K562 (cell line): ENCODE data around the gene KLB. TPM values are rescaled to one million over a fixed set of nuclear protein-coding genes. Genes with fewer than 3 reads are reported as not detected.

ENCODE experiments used
- ATAC-seq: fragments of 200-7000 bp; cut with Tn5 transposase; 3 replicates; pipeline ENCODE4 v1.9.1; 2020; ENCODE audit warnings: moderate library complexity
- BruUV-seq: library from RNA; stranded (reverse); fragments of 400-500 nt; replicated peaks from 2 replicates; lab custom pipeline; 2021; lab: Mats Ljungman, UMichigan
- CTCF ChIA-PET: fragments of 300-600 bp; formaldehyde crosslinking; extraction: SDS; loops from one replicate; lab custom pipeline; 2021; ENCODE audit warnings: low intra/inter-chr PET ratio; lab: Yijun Ruan, JAX
- POLR2A ChIA-PET: fragments of 300-600, 350-650 bp; sonication (Branson Sonifier 250); formaldehyde crosslinking; extraction: SDS; loops from one replicate; lab custom pipeline; 2021; ENCODE audit warnings: antibody characterized with exemption, inconsistent platforms; lab: Yijun Ruan, JAX
- DNase-seq, 4 experiments: peaks; one replicate each; pipeline versions ENCODE4 v3.0.0 to v3.0.0-alpha.2; 2011 to 2018; ENCODE audit warnings: low spot score in 3 of 4, mixed read lengths in 3 of 4; ENCODE audit errors: extremely low read depth in 1 of 4
- FAIRE-seq: peaks from 2 replicates; lab custom pipeline; 2011; peaks lifted over from hg19 to GRCh38; lab: Jason Lieb, UNC
- H2AFZ ChIP-seq: 2 replicates; pipeline ENCODE4 v1.6.0; 2011; ENCODE audit warnings: low read depth, low read length, control low read depth, inconsistent platforms
- H3K27ac ChIP-seq: fragments of 200-600 bp; 3 replicates; pipeline ENCODE4 v1.8.0; 2011; ENCODE audit warnings: low read depth, mild to moderate bottlenecking, control low read depth, inconsistent platforms, low read length, moderate library complexity, mixed read lengths; ENCODE audit errors: extremely low read depth
- H3K27me3 ChIP-seq, 2 experiments: fragments of 300-600 bp in 1 of 2; 2 replicates in 1 of 2; 3 replicates in 1 of 2; pipeline versions ENCODE4 v1.6.0 to v1.8.0; 2011; ENCODE audit warnings: inconsistent platforms in 2 of 2, low read length in 2 of 2, mild to moderate bottlenecking in 1 of 2, mixed read lengths in 1 of 2, moderate library complexity in 1 of 2; ENCODE audit not compliant: control insufficient read depth in 2 of 2, insufficient read depth in 2 of 2
- H3K36me3 ChIP-seq: fragments of 300-600 bp; 3 replicates; pipeline ENCODE4 v1.8.0; 2011; ENCODE audit warnings: mild to moderate bottlenecking, low read length, inconsistent platforms; ENCODE audit not compliant: control insufficient read depth, insufficient read depth
- H3K4me1 ChIP-seq, 2 experiments: fragments of 200-600 bp in 1 of 2; replicated peaks in 1 of 2; 2 replicates in 1 of 2; 3 replicates in 1 of 2; pipeline versions ENCODE4 v1.5.1 to v1.8.0; 2011; ENCODE audit warnings: inconsistent platforms in 2 of 2, low read length in 2 of 2, mild to moderate bottlenecking in 1 of 2, mixed read lengths in 1 of 2, moderate library complexity in 1 of 2; ENCODE audit not compliant: control insufficient read depth in 2 of 2, insufficient read depth in 2 of 2
- H3K4me2 ChIP-seq: 2 replicates; pipeline ENCODE4 v1.6.1; 2011; ENCODE audit warnings: low read length, control low read depth, inconsistent platforms, mixed read lengths; ENCODE audit not compliant: insufficient read depth
- H3K4me3 ChIP-seq: fragments of 200-600 bp; sonication (generic), shearing (Covaris generic); 2 replicates; pipeline ENCODE4 v1.5.1; 2016; ENCODE audit warnings: control low read depth, inconsistent platforms
- H3K79me2 ChIP-seq: fragments of 200-600 bp; 3 replicates; pipeline ENCODE4 v1.8.0; 2011; ENCODE audit warnings: low read length, inconsistent platforms; ENCODE audit not compliant: control insufficient read depth, insufficient read depth
- H3K9ac ChIP-seq, 2 experiments: 2 replicates each; pipeline versions ENCODE4 v1.6.0 to v1.6.1; 2011; ENCODE audit warnings: low read depth in 2 of 2, low read length in 2 of 2, control low read depth in 1 of 2, inconsistent platforms in 1 of 2, mild to moderate bottlenecking in 1 of 2, mixed read lengths in 1 of 2; ENCODE audit not compliant: insufficient read depth in 1 of 2
- H3K9me1 ChIP-seq: one replicate; pipeline ENCODE4 v1.6.0; 2011; ENCODE audit warnings: inconsistent platforms, mild to moderate bottlenecking, low read length, moderate library complexity; ENCODE audit not compliant: control insufficient read depth, insufficient read depth
- H3K9me3 ChIP-seq: replicated peaks from 2 replicates; pipeline ENCODE4 v1.5.1; 2011; ENCODE audit warnings: low read depth, low read length, inconsistent platforms; ENCODE audit not compliant: control insufficient read depth, insufficient read depth
- H4K20me1 ChIP-seq: replicated peaks from 2 replicates; pipeline ENCODE4 v1.6.1; 2011; ENCODE audit warnings: low read length, inconsistent platforms, mixed read lengths; ENCODE audit not compliant: control insufficient read depth, insufficient read depth
- MYC ChIP-seq, 2 experiments: fragments of 250-450 bp in 1 of 2; sonication (Bioruptor Pico) in 1 of 2; IDR thresholded peaks; 2 replicates each; pipeline versions ENCODE4 v1.5.1 to v1.6.1; 2012 to 2021; ENCODE audit warnings: low read depth in 2 of 2, borderline replicate concordance in 1 of 2, improper control_type of control experiment in 1 of 2, low read length in 1 of 2, mild to moderate bottlenecking in 1 of 2, moderate library complexity in 1 of 2
- RAD21 ChIP-seq, 2 experiments: fragments of 250-450 bp in 1 of 2; fragments of 450-650 bp in 1 of 2; sonication (Bioruptor Pico) in 1 of 2; formaldehyde crosslinking in 1 of 2; IDR thresholded peaks in 1 of 2; conservative IDR thresholded peaks in 1 of 2; 2 replicates each; pipeline versions ENCODE4 v1.4.0 to v1.8.0; 2020 to 2022; ENCODE audit warnings: mild to moderate bottlenecking in 2 of 2, moderate library complexity in 1 of 2
- ZNF24 ChIP-seq: fragments of 450-650 bp; IDR thresholded peaks from 2 replicates; pipeline ENCODE4 v1.6.1; 2016
- ZNF347 ChIP-seq: fragments of 450-650 bp; formaldehyde crosslinking; IDR thresholded peaks from 2 replicates; pipeline ENCODE4 v1.4.0; 2020; ENCODE audit warnings: low read depth, mild to moderate bottlenecking, moderate library complexity
- ZNF507 ChIP-seq: conservative IDR thresholded peaks from 2 replicates; pipeline ENCODE4 v1.6.1; 2017; ENCODE audit warnings: missing genetic modification characterization, missing compliant biosample characterization
- WGBS: fragments of 100-300 bp; shearing (Covaris generic); methylation state at CpG from one replicate; pipeline ENCODE4 v1.1.6; 2016; ENCODE audit warnings: low coverage, mixed read lengths; ENCODE audit not compliant: insufficient coverage; ENCODE audit errors: missing lambda C conversion rate; 5-methylcytosine and 5-hydroxymethylcytosine counted together
- in situ Hi-C: fragments of 300-500 bp; cut with MboI; formaldehyde crosslinking; loops from 4 replicates; pipeline ENCODE4 v1.15.0; 2018; ENCODE audit warnings: inconsistent platforms, mixed read lengths
- intact Hi-C: fragments of 100-400 bp; cut with micrococcal nuclease; formaldehyde crosslinking; loops from 2 replicates; pipeline ENCODE4 v1.14.2; 2022
- polyA plus RNA-seq, 8 experiments: library from polyadenylated mRNA; depleted of rRNA in 4 of 8; stranded (reverse) in 5 of 8; unstranded in 3 of 8; fragments of >200 nt; fragmentation: Nextera tagmentation in 2 of 8; fragmentation: Illumina TruSeq in 1 of 8; extraction: Ambion mirVana in 2 of 8; extraction: Trizol in 1 of 8; gene quantifications; 2 replicates each; pipeline versions ENCODE4 v1.2.1 to v1.2.3, GENCODE V29; 2011 to 2014; ENCODE audit warnings: inconsistent platforms in 1 of 8, missing spikeins in 1 of 8
- total RNA-seq, 7 experiments: library from RNA; depleted of rRNA in 6 of 7; stranded (reverse); fragments of >200 nt in 6 of 7; fragmentation: Illumina TruSeq in 2 of 7; extraction: Trizol in 2 of 7; gene quantifications; 2 replicates each; pipeline versions ENCODE4 v1.2.1 to v1.2.3, GENCODE V29; 2011 to 2021; ENCODE audit warnings: low replicate concordance in 1 of 7
- TF ChIP-seq, protein P1 (sequence below), 3 experiments: IDR thresholded peaks in 2 of 3; conservative IDR thresholded peaks in 1 of 3; 2 replicates each; pipeline ENCODE4 v1.5.1; 2011 to 2012; ENCODE audit warnings: low read length in 3 of 3, mild to moderate bottlenecking in 3 of 3, control low read depth in 2 of 3, improper control_type of control experiment in 1 of 3, inconsistent platforms in 1 of 3, low read depth in 1 of 3, mixed read lengths in 1 of 3, moderate library complexity in 1 of 3; ENCODE audit not compliant: insufficient read depth in 2 of 3

Gene KLB
- total and polyA plus RNA-seq, 9 of the 15 experiments (the other 6 are each of a cell fraction or from before 2014, with no cell fraction given): 0.04 to 0.13 TPM; not detected in 7

- CTCF ChIA-PET: interaction anchor here (0.8 kb wide), 1 partner anchor 676 kb away, joined by 4 read pairs; no protein-coding TSS in a partner anchor
- peak; percentile 60 for FAIRE-seq
These were observed 29.2 kb downstream of the KLB start for GRCh38 chr4:39435659-39436563.

More at GRCh38 chr4:39435659-39436563, 29.2 kb downstream of the KLB start:
- in situ Hi-C loops: no loop called here
- no peaks in the 10 kb centered on the region for H4K20me1 ChIP-seq
- DNase-seq: peak in 1 of 4 experiments; percentile 22
- BruUV-seq: no TSS peak
- H3K9me3 ChIP-seq: no peaks in the 10 kb centered on the region
- no peak overlapping the region for H3K4me3 ChIP-seq
- H3K9ac ChIP-seq: peak overlapping the region in 1 of 2 experiments; percentile 76; a peak in 2 of 4 replicates
- H3K27me3 ChIP-seq: peaks cover 0 to 4% of the 10 kb centered on the region in 2 experiments; a peak in 2 of 5 replicates
- no peaks in the 10 kb centered on the region for H3K79me2 ChIP-seq
- no peak for TF ChIP-seq ZNF507
- no peak for TF ChIP-seq MYC (IDR thresholded peaks at IDR 0.05; ENCODE audit: low read depth, low read length)
- TF ChIP-seq MYC (CRISPR knock-in tag; IDR thresholded peaks at IDR 0.05; ENCODE audit: borderline replicate concordance, low read depth): no peak
- TF ChIP-seq ZNF24: no peak
- TF ChIP-seq RAD21 (CRISPR knock-in tag; conservative IDR thresholded peaks at IDR 0.05 in 1 of 2, IDR thresholded peaks at IDR 0.05 in 1 of 2): peak in 1 of 2 experiments; percentile 57; a peak in 3 of 4 replicates
- TF ChIP-seq ZNF347: no peak
- TF ChIP-seq, protein P1, sequence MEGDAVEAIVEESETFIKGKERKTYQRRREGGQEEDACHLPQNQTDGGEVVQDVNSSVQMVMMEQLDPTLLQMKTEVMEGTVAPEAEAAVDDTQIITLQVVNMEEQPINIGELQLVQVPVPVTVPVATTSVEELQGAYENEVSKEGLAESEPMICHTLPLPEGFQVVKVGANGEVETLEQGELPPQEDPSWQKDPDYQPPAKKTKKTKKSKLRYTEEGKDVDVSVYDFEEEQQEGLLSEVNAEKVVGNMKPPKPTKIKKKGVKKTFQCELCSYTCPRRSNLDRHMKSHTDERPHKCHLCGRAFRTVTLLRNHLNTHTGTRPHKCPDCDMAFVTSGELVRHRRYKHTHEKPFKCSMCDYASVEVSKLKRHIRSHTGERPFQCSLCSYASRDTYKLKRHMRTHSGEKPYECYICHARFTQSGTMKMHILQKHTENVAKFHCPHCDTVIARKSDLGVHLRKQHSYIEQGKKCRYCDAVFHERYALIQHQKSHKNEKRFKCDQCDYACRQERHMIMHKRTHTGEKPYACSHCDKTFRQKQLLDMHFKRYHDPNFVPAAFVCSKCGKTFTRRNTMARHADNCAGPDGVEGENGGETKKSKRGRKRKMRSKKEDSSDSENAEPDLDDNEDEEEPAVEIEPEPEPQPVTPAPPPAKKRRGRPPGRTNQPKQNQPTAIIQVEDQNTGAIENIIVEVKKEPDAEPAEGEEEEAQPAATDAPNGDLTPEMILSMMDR (IDR thresholded peaks at IDR 0.05 in 2 of 3, conservative IDR thresholded peaks at IDR 0.05 in 1 of 3; ENCODE audit: insufficient read depth in 2 of 3, low read depth in 1 of 3, low read length in 3 of 3): peak; percentile 38 to 51 (median 40); a peak in 3 of 6 replicates
- POLR2A ChIA-PET: interaction anchor here (0.7 to 2.2 kb wide), 5 partner anchors 8 to 132 kb away, joined by 3 to 6 read pairs (median 3); no protein-coding TSS in a partner anchor
- WGBS: 13% methylated on average over 7 of the region's 7 CpGs
- intact Hi-C loops: no loop called here
- H3K9me1 ChIP-seq: no peaks in the 10 kb centered on the region
- peak overlapping the region; percentile 68 for H2AFZ ChIP-seq
- peak; percentile 80 for ATAC-seq
- no peaks in the 10 kb centered on the region for H3K36me3 ChIP-seq
- H3K4me1 ChIP-seq: no peaks in the 10 kb centered on the region
- H3K27ac ChIP-seq: no peak overlapping the region
- H3K4me2 ChIP-seq: peak overlapping the region; percentile 6; the same call in 1 of the 2 replicates
